ENCODE measurements around the gene ACBD4.
A peak's percentile ranks its signal among the peaks of the same experiment; 100 is the strongest.

ACBD4 gene

DNA sequence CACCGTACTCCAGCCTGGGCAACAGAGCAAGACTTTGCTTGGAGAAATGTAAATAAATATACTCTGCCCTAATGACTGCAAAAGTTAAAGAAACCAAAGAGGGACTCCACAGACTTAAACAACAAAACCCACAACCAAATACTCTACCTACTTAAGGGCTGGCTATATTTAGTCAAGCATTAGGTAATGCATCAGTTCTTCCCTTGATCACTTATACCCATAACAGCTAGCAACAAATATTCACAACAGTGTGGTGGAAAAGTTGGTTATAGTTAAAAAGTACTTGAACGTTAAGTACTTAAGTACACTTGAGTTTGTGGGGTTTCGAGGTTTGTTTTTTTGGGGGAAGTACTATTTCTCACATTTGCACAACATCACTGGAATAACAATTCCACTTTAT, 20.8 kb downstream of the ACBD4 start:
- no peak for DNase-seq (ENCODE audit: low read depth)
- H3K4me3 ChIP-seq (ENCODE audit: low read depth, low read length): no peak overlapping the region
- TF ChIP-seq, protein P1, sequence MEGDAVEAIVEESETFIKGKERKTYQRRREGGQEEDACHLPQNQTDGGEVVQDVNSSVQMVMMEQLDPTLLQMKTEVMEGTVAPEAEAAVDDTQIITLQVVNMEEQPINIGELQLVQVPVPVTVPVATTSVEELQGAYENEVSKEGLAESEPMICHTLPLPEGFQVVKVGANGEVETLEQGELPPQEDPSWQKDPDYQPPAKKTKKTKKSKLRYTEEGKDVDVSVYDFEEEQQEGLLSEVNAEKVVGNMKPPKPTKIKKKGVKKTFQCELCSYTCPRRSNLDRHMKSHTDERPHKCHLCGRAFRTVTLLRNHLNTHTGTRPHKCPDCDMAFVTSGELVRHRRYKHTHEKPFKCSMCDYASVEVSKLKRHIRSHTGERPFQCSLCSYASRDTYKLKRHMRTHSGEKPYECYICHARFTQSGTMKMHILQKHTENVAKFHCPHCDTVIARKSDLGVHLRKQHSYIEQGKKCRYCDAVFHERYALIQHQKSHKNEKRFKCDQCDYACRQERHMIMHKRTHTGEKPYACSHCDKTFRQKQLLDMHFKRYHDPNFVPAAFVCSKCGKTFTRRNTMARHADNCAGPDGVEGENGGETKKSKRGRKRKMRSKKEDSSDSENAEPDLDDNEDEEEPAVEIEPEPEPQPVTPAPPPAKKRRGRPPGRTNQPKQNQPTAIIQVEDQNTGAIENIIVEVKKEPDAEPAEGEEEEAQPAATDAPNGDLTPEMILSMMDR (conservative IDR thresholded peaks at IDR 0.05; ENCODE audit: low read depth, low read length): no peak

DNA sequence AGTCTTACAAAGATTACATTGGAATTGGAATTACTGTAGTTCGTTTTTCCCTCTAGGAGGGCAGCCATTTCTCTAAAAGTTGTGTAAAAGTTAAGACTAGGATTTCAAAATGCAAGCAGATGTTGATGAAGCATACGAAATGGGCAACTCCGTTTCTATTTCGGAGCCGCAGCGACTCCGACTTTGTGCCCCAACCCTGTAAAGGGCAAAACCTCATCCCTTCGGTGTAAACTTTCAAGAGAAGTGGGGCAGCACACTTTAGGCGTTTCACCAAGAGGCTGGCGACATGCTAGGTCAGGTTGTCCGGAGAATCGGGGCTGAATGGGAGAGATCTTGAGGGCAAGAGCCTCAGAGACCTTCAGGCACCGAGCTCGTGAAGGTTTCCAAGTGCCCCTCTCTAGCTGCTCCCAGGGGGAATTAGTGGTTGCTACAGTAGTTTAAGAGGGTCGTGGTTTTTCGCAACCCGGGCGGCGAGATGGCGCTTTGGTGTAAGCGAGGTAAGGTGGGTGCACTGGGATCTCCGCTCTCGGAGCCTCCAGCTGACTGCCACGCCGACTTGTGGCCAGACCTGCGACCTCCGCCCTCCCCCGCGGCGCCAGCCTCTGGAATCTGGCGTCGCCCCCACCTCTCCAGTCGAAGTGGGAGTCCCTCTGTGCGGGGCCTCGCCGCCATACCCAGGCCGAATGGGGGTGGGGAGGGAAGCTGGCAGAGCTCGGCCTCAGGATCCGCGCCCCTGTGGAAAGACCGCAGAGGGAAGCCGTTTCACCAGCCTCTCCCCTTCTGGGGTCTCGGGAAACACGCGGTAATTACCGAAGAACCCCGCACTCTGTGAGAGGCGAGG, 25.2 kb downstream of the ACBD4 start:
- peak overlapping the region; percentile 97 for H3K4me3 ChIP-seq (ENCODE audit: low read depth, low read length)
- peak; percentile 74 for DNase-seq (ENCODE audit: low read depth)
- TF ChIP-seq, protein P1 (conservative IDR thresholded peaks at IDR 0.05; ENCODE audit: low read depth, low read length): peak; percentile 18

DNA sequence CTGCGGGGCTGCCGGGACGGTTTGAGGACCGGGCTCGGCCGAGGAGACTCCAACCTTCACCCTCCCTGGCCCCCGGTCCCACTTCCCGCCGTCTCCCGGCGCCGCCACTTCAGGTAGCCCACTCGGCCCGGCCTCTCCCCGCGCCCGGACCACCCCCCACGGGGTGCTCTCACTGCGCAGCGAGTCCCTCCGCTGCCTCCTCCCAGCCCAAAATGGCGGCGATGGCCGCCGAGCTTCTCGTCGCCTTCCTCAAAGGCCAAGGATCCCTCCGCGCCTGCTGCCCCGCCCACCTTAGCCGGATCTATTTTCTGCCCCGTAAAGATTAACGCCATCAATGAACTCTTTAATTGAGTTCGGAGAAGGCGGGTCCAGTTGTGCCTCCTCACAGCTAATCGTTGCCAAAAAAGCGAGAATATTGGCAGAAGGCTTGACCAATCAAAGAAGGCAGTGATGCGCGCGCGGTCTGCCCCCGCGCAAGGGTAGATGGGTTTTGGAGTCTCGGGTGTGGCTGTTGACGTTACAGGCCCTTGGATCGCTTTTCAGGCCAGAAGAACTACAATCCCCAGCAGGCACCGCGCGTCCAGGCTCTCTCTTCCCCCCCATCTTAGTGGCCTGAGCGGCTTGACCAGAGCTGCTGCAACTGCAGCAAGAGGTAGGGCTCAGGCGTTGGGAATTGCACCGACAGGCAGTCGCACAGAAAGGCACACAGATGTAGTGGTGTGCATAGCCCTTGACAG, 26.0 kb downstream of the ACBD4 start, which contains the start of gene HEXIM2:
HEXIM2 (plus strand) TSS at position 588 of the 737 bp plus-strand sequence. CDS start 919 bp downstream, outside the sequence.
- TF ChIP-seq, protein P1 (conservative IDR thresholded peaks at IDR 0.05; ENCODE audit: low read depth, low read length): no peak
- DNase-seq (ENCODE audit: low read depth): peak; percentile 100
- H3K4me3 ChIP-seq (ENCODE audit: low read depth, low read length): peak within 1 kb of the TSS; percentile 97

DNA sequence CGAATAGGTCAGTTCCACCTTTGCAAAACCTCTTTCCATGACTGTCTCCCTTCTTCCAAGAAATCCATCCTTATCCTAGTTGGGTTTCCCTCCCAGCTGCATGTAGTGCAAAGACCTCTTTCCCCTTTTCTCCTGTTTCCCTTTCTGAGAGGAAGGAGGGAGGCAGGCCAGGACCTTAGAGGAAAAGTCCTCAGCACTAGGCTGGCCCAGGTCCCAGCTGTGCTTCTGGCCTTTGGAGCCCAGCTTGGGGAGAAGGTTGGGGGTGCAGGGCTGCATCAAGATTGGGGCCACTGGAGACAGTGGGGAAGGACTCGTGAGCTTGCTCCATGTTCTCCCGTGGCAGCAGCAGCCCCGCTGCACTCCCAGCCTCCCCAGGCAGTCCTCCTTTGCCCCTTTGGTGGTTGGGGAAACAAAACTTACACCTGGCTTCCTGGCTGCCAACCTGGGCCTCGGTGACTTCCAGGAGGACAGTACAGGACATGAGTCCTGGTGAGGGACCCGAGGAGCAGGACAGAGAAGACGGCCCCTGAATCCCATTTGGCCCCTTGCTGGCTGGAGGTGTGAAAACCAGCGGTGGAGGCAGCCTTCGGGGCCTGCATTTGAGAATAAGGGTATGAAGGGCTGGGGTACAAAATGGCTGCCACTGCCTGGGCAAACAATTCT, 26.7 kb downstream of the ACBD4 start:
- TF ChIP-seq, protein P1 (conservative IDR thresholded peaks at IDR 0.05; ENCODE audit: low read depth, low read length): no peak
- no peak for DNase-seq (ENCODE audit: low read depth)
- peak overlapping the region; percentile 51 for H3K4me3 ChIP-seq (ENCODE audit: low read depth, low read length)

DNA sequence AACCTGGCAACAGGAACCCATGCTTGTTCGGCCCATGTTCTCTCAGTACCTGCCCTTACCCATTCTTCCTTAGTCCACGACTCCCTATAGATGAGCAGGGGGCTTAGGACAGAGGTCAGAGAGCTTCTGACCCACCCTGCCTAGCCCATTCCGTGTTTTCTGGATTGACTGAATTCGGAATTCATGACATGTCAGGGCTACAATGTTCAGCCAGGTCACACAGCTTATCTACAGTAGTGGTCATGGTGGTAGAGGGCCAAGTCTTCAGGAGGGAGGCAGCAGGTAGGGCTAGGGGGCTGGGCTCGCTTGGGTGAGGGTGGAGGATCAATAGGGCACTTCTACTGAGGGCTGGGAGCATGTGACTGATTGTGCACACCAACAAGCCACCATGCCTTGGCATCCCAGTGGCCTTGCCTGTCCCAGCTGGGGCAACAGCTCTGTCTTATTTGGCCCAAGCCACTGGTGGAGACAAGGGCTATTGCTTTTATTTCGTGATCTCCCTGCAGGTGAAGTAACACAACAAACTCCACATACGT, 29.3 kb downstream of the ACBD4 start:
- H3K4me3 ChIP-seq (ENCODE audit: low read depth, low read length): no peak overlapping the region
- DNase-seq (ENCODE audit: low read depth): no peak
- TF ChIP-seq, protein P1 (conservative IDR thresholded peaks at IDR 0.05; ENCODE audit: low read depth, low read length): no peak

DNA sequence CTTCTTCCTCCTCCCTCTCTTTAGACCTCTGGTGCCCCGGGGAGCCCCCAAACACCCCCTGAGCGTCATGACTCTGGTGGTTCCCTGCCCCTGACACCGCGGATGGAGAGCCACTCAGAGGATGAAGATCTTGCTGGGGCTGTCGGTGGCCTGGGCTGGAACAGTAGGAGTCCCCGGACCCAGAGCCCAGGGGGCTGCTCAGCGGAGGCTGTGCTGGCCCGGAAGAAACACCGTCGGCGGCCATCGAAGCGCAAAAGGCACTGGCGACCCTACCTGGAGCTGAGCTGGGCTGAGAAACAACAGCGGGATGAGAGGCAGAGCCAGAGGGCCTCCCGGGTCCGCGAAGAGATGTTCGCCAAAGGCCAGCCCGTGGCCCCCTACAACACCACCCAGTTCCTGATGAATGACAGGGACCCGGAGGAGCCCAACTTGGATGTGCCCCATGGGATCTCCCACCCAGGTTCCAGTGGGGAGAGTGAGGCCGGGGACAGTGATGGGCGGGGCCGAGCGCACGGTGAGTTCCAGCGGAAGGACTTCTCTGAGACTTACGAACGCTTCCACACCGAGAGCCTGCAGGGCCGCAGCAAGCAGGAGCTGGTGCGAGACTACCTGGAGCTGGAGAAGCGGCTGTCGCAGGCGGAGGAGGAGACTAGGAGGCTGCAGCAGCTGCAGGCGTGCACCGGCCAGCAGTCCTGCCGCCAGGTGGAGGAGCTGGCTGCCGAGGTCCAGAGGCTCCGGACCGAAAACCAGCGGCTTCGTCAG, 33.7 kb downstream of the ACBD4 start:
- TF ChIP-seq, protein P1 (conservative IDR thresholded peaks at IDR 0.05; ENCODE audit: low read depth, low read length): no peak
- DNase-seq (ENCODE audit: low read depth): no peak
- H3K4me3 ChIP-seq (ENCODE audit: low read depth, low read length): no peak overlapping the region

Measured in choroid plexus epithelial cell (primary cell).